ENCODE results near the gene EYA2. TPM values are rescaled to one million over a fixed set of nuclear protein-coding genes. Genes with fewer than 3 reads are reported as not detected.
"Not testable (repeated sequence)": the region's sequence is repeated elsewhere in the genome, so short reads cannot be mapped to it uniquely, and the experiment has no call there.

EYA2 gene
- total RNA-seq, 1 experiment from 2014 or later, result 1.7 TPM

DNA sequence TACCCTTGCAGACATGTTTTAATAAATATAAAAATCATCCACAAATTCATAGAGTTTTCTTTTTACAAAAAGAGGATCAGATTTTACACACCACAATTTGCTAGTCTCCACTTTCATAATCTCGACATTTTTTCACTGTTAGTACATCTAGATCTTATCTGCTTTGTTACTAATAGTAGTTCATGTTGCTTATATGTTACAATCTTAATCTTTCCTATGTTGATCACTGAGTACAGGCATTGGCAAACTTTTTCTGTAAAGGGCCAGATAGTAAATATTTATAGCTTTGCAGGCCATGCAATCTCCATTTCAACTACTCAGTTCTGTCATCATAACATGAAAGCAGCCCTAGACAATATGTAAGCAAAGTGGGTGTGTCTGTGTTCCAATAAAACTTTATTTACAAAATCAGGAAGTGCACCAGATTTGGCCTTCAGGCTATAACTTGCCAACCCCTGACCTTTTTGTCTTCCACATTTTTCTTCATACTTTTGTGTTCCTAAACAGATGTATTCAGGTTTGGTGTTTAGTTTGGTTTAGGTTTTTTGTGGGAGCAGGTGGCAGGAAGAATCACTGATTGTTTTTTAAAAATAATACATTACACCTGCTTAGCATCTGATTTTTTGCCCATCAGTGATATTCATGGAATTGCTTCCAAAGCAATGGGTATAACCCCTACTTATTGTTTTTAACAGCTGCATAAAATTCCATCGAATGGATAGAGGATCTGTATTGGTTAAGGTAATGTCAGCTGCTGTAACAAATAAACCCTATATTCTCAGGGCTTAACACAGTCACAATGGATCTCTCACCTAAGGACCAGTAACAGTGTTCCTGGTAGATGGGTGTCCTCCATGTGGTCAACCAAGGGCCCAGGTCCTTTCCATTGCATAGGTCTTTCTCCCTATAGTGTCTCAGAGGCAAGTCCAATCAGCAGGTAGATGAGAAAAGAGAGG is 61.2 kb downstream of the EYA2 start:
- no peak for DNase-seq (ENCODE audit: low read depth)

DNA sequence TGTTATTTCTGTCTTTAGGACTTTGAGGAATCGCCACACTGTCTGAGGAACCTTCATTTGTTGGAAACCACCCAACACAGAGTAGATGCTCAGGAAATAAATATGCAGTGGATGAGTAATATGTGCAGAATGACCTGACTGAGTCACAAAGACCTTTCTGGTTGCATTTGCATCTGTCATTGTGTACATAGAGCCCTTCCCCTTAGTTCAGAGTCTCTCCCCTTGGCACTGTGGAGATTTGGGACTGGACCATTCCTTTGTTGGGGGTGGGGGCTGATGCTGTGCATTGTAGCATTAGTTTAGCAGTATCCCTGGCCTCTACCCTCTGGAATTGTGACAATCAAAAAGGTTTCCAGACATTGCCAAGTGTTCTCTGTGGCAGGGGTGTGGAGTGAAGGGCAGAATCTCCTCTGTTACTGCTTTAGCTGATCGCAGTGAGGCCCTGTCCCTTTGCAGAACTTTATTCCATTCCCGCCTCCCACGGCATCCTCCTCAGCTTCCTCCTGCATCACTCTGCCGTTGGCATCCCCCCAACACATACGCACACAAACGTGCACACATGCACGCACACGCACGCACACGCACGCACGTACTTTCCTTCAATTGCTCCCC is 64.5 kb downstream of the EYA2 start:
- DNase-seq (ENCODE audit: low read depth), result peak; percentile 81

DNA sequence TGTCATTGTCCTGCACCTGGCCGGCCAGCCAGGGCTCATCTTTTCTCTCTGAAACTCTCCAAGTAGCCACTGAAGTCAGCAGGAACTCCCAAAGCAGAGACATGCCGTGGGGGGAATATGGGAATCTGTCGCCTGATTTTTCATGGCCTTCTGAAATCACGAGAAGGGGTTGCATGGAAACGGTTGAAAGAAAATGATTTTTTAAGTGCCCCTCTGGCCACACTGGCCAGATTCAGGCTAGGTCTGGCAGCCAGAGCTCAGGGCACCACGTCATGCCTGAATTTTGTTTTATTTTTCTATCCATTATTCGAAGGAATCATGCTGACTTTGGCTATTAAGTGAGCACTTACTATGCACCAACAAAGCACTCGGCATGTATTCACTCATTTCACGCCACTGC is 65.2 kb downstream of the EYA2 start:
- no peak for DNase-seq (ENCODE audit: low read depth)

DNA sequence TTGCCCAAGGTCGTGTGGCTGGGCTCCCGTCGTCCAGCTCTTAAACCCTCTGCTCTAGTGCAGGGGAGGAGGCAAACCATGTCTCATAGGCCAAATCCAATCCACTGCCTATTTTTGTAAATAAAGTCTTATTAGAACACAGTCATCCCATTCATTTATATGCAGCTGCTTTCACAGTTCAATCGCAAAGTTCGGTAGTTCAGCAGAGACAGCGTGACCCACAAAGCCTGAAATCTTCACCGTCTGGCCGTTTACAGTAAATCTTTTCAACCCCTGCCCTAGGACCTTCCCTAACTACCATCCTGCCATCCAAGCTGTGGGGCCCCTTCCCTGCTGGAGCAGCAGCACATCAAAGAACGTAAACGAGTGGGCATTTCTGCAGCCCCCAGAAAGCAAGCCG is 65.9 kb downstream of the EYA2 start:
- DNase-seq (ENCODE audit: low read depth), result no peak

DNA sequence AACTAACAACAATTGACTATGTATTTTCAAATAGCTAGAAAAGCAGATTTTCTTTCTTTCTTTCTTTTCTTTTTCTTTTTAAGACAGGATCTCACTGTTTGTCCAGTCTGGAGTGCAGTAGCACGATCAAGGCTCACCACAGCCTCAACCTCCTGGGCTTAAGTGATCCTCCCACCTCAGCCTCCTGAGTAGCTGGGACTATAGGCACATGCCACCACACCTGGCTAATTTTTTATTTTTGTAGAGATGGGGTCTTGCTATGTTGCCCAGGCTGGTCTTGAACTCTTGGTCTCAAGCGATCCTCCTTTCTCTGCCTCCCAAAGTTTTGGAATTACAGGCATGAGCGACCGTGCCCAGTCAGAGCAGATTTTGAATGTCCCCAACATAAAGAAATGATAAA is 67.3 kb downstream of the EYA2 start:
- not testable (repeated sequence) for DNase-seq (ENCODE audit: low read depth)

DNA sequence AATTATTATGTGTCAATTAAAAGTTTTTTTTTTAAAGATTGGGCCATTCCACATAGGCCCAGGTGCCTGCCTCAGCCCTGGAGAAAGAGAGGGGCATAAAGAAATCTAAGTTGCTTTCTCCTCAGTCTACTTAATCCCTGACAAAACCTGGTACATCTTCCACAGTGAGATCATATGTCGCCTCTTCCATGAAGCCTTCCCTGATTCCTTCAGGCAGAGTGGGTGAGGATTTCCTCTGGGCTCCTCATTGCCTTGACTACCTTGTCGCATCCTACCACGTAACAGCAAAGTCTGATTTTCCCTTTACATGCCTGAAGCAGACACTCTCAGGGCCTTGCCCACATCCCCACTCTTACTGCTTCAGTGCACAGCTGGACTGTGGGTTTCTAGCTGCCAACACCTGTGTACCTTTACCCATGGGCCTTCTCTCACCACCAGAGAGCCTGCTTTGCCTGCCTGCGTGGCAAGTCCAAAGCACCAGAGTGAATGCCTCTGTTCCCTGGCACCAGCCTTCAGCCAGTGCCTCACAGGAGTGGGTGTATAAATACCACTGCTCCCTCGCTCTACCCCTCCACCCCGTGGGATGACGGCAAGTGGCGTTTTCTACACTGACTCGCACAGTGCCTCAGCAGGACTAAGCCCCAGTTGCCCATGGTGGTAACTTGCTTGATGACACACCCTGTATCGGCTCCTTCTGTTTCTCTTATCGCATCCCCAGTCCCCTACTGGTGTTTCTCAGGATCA is 68.0 kb downstream of the EYA2 start:
- DNase-seq (ENCODE audit: low read depth), result peak; percentile 29

DNA sequence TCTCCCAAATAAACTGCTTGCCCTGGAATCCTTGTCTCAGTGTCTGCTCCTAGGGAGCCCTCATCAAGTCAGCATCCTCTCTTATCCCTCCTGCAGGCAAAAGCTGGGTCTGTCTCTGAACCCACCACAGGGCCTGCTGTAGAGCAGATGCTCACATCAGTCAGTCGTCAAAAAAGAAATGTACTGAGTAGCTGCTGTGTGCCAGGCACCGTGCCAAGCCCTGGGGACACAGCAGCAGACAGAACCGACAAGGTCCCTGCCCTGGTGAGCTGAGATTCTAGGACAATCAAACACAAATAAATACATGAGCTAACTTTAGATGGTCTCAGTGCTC is 68.5 kb downstream of the EYA2 start:
- no peak for DNase-seq (ENCODE audit: low read depth)

DNA sequence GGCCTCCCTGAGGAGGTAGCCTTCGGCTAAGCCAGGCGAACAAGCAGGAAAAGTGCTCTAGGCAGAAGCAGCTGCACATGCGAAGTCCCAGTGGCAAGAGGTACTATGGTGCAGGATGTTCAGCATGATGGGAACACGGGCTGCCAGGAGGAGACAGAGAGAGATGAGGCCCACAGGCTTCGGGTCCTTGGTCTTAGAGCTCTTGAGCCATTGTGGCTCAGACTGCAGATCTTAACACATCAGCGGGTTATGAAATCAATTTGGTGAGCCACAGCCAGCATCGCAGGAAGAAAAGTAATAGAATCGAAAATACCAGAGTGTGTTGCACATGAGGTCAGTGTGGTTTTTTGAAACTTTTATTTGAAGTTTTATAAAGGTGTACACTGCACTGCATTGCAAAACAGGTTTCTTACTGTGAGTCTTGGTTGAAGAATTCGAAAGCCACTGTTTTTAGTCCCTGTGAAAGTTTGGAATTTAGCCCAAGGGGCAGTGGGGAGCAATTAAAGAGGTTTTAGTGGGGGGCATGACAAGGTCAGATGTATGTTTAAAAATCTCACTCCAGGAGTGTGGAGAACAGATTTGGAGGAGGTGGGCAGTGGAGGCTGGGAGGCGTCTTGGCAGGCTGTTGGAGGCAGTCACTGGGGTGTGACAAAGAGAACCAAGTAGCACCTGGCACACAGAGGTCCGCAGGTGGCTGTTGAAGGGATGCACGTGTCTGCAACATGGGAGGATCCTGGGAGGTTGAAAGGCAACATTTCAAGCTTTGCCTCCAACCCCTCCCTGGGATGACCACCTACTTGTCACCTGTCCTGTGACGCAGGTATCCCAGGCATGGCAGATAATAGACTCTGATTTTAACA is 69.3 kb downstream of the EYA2 start:
- DNase-seq (ENCODE audit: low read depth), result no peak

DNA sequence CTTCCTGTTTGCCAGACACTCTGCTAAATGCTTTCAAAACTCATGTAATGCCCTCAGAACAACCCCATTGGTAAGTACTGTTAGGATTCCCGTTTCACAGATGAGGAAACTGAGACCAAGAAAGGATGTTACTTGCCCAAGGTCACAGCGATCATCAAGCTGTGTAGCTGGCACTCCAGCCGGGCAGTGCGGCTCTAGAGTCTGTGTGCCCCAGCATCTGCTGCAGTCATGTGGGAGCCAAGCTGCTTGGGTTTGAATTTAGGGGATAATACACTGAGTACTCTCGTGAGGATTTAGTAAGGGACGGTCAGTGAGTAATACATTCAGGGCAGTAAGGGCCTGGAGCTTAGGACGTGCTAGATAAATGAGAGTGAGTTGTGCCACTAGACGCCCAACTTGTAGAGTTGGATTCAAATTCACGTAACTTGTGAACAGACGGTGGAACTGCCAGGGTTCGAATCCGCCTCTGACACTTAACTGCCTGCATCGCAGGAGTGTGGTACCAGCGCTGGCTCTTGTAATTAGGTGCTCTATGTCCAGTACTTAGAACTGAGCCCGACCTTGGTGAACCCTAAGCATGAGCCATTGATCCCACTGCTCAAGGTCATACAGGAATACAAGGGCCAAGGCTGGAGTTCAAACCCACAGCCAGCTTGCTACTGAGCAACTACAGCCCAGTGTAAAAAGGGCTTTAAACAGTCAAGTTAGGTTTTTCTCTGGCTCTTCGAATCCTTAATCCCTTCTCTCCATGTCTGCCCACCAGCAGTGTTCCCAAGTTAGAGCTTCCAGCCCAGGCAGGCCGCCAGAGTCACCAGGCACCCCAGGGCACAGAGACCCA is 70.2 kb downstream of the EYA2 start:
- no peak for DNase-seq (ENCODE audit: low read depth)

DNA sequence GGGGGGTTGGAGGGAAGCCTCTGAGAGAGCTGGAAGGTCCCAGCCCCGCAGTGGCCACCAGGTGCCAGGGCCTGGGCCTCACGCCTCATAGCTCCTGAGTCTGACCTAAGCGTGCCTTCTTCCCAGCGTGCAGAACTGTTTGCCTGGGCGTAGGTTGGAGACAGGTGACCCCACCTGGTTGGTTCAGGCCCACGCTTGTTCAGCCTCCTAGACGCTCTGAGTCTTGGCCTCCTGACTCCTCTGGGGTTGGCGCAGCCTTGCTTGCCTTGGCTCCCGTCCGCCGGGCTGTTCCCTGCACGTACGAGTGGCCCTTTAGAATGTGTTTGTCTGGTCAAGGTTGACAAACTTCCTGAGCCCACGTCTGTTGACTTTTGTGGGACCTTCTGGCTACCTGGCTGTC is 70.8 kb downstream of the EYA2 start:
- DNase-seq (ENCODE audit: low read depth), result no peak

DNA sequence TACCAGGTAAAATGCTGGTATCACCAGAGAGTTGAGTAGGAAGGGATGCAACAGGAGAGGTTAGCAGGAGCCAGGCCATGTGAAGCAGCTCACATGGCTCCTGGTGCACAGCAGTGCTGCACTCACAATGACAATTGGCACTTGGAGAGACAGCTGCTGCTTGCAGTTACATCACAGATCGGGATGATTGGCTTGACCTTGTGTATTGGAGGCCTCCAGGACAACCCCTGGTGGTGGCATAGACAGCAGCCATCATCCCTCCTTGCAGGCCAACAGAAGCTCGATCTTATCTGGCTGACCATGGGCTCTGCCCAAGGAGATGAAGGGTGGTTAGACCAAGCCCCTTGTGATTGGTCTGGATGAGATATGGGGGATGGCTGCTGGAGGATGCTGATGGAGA is 73.0 kb downstream of the EYA2 start:
- DNase-seq (ENCODE audit: low read depth), result no peak

DNA sequence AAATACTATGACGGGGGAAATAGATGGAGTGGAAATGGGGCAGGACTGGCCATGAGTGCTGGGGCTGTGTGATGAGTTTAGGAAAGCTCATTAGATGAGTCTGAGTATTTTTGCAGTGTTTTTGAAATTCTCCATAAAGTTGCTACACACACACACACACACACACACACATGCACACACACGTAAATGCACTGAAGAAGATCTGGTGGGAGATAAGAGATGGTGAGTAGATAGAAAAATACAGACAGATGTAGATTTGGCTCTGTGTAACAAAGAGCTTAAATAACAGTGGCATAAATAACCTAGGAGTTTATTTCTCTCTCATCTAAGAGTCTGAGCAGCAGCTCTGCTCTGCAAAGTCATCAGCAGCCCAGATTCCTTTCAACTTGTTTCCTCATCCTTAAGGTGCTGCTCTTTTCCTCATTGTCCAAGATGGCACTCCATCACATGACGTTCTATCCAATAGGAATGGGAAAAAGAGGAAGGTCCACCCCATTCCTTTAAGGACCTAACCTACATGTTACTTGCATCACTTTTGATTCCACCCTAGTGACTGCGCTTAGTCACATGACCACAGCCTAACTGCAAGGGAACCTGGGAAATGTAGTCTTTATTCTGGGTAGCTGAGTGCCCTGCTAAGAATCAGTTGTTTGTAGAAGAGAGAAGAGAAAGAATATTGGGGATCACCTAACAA is 76.4 kb downstream of the EYA2 start:
- peak; percentile 79 for DNase-seq (ENCODE audit: low read depth)

DNA sequence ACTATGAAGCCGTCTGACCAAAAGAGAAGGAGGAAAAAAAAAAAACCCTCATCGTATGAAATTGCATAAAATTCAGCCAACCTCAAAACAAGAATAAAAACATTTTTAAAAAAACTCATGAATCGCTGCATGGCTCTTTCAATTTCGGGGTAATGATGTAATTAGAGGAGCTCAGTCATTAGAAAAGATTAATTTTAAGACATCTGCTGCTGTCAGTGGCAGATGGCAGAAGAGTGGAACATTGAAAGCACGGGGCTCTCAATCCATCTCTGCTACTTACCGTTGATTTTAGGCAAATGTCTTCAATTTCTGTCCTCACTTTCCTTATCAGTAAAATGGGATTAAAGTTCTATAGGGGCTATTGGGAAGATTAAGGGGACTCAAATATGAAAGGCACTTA is 79.1 kb downstream of the EYA2 start:
- DNase-seq (ENCODE audit: low read depth), result no peak

DNA sequence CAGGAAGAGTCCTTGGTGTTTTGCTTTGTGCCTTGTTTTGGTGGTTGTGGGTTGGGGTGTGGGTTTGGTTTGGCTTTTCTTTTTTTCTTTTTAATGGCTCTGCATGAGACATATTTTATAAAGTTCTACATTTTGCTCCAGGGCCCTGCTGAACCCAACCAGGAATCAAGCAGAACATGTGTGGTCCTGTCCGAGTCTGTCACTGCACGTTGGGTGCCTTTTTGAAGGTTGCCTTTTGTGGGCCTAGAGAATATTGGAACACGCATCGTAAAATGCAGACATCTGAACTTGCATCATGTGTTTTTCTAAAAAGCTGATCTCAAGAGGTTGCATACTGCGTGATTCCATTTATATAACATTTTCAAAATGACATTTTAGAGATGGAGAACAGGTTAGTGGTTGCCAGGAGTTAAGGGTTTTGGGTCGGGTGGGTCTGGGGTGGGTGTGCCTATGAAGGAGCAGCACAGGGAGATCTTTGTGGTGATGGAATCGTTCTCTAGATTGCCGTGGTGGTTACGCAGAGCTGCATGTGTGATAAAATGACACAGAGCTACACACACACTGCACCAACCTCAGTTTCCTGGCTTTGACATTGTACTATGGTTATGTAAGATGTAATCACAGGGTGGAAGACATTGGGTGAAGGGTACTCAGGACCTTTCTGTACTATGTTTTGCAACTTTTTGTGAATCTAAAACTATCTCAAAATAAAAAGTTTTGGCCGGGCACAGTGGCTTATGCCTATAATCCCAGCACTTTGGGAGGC is 80.2 kb downstream of the EYA2 start:
- no peak for DNase-seq (ENCODE audit: low read depth)

DNA sequence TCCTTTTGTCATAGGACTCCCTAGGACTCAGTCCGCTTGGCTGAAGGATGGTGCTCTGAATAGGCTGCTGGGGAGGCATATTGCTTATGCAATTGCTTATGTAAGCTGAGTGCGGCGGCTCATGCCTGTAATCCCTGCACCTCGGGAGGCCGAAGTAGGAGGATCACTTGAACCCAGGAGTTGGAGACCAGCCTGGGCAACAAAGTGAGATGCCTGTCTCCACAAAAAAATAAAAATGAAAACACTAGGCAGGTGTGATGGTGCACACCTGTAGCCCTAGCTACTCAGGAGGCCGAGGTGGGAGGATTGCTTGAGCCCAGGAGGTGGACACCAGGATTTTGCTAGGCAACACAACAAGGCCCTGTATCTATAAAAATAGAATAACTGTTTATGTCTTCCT is 81.3 kb downstream of the EYA2 start:
- DNase-seq (ENCODE audit: low read depth), result no peak

DNA sequence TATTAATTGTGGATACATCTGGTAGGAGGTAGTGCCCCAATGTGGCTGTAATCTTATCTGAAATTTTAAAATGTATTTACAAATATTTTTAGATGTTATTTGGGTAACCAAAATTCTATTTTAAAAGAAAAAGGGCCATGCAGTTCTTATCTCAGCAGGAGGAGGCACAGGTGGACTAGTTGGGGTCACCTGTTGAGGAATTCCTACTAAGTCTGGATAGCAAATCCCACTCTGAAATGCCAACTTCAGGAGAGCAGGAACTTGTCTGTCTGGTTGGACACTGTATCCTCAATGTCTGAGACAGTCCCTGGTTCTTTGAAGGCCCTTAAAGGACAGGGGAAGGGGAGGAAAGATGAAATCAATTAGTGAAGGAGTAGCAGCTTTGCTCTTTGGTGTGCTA is 82.6 kb downstream of the EYA2 start:
- no peak for DNase-seq (ENCODE audit: low read depth)

DNA sequence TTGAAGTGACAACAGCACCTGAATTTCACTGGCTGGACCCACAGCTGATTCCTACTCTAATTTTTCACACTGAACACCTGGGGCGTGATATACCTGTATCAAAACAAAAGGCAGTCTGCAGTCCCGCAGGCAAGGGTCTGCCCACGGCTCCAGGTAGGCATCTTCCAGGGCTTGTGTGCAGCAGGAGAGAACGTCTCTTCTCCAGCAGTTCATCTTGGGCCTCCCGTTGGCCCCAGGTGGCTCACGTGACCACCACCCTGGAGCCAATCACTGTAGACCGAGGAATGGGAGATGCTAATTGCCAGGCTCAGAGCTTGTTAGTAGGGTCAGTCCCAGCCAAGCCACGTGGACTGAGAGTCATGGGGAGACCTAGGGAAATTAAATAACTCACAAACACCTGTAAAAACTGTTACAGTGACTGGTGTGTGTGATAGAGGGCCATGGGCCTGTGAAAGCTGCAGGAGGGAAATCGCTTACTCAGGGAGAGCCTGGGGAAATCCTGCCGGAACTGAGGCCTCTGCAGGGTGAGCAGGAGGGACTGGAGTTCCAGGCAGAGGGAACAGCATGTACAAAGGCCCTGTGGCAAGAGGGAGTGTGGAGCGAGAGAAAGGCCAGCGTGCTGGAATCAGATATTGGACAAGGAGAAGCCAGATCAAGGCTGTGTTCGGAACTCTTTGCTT is 83.4 kb downstream of the EYA2 start:
- no peak for DNase-seq (ENCODE audit: low read depth)

DNA sequence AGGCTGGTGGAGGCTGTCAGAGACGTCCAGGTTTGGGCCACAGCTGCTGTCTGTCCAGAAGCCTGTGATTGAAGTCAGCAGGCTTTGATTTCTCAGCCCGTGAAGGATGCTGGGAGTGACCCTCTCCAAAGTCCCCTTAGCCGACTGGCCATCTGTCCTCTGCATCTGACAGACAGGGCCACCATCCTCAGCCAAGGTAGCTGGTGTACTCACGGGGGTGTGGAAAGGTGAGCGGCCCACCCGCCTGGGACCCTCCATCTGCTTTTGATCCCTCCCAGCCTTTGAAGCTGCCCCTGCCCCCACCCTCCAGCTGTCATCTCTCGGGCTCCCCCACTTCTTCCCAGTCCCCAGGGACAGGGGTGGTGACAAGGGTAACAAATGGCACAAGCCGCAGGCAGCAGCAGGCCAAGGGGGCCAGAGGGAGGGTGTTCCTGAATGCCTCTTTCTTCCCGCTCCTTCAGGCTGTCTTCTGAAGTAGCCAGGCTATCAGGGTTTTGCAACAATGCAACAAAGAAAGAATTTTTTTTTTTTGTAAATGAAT is 84.4 kb downstream of the EYA2 start:
- no peak for DNase-seq (ENCODE audit: low read depth)
